ENCODE data around the gene DPP7.

The DPP7 gene

DNA sequence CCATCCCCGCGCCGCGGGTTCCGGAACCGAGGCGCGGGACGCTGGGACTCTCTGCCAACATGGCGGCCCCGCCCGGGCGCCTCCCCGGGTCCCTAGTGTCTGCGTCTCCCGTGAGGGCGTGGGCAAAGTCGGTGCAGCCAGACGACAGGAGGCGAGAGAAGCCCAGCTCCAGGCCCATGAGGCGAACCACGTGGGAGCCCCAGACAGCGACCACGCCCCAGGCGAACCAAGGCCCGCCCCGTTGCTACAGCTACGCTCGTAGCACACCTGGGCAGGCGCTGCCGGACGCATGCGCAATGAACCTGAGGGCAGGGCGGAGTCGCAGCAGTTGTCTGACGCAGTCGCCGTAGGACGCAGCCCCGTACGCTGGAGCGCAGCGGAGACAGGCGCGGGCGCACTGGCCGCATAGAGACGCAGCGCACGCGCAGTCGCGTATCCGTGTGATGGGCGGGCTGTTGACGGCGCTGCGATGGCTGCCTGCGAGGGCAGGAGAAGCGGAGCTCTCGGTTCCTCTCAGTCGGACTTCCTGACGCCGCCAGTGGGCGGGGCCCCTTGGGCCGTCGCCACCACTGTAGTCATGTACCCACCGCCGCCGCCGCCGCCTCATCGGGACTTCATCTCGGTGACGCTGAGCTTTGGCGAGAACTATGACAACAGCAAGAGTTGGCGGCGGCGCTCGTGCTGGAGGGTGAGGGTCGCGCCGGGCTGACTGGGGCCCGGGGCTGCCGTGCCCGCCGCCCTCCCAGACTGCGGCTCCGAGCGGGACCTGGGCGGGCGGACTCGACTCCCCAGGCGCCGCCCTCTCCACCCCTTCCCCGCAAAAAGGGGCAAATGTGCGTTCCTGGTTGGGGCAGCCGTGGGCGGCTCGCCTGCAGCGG lies 27.8 kb downstream of the DPP7 start, which contains the start of gene MAN1B1:
Gene MAN1B1 (plus strand): TSS at position 455 of the 878 bp plus-strand sequence. CDS start 15 bp downstream, at position 470.
- DNase-seq = peak; percentile 100

DNA sequence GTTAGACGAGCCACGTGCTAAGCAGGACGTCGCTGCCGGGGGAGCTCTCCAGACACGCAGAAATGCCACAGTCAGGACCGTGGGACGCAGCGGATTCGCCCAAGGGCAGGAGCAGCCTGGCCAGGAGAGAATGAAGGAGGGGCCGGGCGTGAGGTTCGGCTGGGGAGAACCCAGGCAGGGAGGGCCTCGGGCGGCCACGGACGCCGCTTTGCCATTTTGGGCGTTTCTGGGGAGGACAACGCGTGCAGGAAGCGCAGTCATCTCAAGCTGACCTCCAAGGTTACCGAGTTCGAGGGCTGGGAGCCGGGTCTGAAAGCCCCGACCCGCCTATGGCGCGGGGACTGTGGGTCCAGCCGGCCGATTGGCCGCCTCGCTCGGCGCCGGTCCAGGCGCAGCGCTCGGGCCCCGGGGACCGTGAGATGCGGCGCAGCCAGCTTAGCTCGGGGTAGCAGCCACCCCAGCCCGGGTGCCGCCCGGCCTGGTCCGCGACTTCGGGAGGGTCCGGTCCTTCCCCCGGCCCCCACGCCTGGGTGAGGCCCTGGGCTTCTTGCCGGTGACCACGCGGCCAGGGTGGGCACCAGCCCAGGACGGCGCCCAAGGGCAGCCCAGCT lies 28.5 kb downstream of the DPP7 start:
- DNase-seq = no peak

DNA sequence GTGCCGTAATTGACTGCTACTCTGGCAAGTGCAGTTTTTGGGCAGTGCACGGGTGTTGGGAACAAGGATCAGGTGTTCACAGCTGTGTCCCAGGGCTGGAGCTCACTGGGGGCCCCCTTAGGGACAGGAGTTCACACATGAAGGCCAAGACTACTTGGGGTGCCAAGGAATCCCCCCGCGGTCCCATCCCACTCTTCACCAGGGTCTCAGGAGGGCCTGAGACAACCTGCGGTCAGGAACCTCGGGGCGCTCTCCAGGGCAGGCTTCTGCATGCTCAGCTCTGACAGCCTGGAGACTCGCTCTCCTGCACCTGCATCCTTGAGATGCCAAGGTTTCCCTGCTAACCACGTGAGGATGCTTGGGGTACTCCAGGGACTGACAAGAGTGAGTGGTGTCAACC lies 30.0 kb downstream of the DPP7 start:
- no peak for DNase-seq

DNA sequence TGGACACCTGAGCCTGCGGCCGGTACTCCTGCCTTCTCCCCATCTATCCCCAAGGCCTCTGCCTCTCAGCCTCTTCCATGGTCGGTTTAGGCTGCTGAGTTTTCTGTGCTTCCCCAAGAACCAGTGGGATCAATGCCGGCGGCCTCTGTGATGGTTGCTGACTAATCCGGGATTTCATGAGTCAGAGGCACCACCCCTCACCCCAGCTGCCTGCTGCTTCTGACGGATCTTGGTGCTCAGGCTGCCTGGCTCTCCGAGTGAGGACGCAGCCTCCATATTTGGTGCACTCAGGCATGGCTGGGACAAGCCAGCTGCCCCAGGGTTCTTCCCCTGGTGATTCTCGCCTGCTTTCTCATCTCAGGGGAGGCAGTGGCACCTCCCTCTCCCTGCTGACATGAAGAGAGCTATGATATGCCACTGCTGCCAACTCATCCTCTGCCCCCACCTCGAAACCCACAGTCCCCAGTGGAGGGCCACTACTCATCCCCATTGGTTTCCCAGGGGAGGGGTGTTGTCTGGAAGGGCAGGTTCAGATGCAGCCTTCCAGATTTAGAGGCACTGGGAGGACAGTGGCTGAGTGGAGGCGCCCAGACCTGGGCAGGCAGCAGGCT lies 31.0 kb downstream of the DPP7 start:
- DNase-seq = no peak

DNA sequence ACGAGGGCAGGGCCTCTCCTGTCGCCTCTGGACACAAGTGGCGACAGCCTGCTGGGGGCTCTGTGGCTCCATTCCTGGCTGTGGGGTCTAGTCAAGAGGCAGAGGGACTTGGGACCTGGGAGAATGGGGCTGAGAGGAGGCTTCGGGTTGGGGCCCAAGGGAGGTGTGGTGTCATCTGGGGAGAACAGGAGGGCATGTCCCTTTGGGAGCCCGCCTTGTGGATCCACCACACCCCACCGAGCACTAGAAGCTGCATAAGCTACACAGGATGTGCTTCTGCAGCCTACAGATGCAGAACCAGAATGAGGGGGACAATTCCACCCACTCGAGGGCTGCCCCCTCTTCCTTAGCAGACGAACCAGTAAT lies 31.6 kb downstream of the DPP7 start:
- no peak for DNase-seq

DNA sequence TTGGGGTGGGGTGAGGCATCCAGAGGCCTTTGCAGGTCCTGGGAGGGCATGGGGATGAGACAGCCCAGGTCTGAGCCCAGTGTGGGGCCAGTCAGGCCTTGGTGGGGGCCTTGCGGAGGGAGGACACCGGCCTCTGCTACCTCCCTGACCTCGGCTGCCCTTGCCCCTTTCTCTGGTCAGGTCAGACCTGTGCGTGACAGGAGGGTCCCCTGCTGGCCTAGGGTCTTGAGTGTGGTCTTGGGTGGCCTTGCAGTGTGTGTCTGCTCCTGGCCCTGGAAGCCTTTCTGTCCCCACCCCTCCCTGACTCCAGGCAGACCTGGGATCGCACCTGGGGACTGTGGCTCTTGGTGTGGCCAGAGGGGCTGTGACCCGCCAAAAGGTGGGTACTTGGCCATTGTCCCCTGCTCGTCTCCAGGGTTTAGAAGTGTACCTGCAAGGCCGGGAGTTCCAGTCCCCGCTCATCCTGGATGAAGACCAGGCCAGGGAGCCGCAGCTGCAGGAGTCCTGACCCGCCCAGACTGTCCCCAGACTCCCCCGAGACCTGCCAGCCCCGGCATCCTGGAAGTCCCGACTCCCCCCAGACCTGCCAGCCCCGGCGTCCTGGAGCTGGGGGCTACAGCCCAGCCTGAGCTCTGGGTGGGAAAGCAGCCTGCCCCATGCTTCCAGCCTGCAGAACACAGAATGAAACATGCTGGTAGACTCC lies 32.2 kb downstream of the DPP7 start:
- no peak for DNase-seq

DNA sequence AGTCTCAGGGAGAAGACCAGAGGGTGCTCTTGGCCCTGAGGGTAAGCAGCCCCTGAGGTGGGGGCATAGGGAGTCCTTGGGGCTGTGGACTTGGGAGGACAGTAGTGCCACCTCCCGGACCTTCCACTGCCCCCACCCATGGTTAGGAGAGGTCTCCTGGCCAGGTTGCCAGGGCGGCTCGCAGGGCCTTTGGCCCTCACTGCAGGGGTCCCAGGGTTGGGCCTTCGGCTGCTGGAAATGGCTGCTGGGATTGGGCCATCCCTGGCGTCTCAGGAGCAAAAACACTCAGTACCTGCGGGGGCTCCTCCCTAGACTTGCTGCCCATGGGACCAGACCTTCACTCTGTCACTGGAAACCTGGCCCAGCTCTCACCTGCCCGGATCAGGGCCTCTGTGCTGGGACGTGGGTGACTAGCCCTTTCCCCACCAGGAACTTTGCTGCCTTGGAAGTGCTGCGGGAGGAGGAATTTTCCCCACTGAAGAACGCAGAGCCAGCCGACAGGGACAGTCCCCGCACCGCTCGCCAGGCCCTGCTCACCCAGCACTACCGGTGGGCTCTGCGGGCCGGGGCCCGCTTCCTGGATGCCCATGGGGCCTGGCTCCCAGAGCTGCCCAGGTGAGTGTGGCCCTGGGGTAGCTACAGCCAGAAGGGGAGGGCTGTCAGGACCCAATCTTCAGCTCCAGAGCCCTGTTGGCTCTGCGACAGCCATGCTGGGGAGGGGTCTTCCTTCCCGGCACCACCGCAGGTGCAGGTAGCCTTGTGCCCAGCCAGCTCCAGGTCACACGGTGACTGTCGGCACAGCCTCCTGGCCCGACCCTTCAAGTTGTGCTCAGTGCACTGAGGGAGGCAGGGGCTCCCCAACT lies 34.0 kb downstream of the DPP7 start:
- DNase-seq = no peak

DNA sequence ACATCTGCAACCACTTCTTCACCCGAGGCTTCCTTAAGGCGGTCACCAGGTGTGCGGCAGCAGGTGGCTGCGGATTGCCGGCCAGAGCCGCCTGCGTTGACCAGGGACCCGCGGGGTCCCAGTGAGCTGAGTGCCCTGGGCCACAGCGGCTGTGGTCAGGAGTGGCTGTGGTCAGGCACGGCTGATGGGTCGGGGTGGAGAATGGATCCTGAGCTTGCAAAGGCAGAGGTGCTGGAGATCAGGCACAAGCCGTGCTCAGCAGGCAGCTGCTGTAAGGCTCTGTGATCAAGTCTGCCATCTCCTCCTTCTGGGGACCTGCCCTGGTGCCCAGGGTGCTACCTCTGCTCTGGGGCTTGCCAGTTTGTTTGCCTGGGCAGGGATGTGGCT lies 35.1 kb downstream of the DPP7 start:
- no peak for DNase-seq

DNA sequence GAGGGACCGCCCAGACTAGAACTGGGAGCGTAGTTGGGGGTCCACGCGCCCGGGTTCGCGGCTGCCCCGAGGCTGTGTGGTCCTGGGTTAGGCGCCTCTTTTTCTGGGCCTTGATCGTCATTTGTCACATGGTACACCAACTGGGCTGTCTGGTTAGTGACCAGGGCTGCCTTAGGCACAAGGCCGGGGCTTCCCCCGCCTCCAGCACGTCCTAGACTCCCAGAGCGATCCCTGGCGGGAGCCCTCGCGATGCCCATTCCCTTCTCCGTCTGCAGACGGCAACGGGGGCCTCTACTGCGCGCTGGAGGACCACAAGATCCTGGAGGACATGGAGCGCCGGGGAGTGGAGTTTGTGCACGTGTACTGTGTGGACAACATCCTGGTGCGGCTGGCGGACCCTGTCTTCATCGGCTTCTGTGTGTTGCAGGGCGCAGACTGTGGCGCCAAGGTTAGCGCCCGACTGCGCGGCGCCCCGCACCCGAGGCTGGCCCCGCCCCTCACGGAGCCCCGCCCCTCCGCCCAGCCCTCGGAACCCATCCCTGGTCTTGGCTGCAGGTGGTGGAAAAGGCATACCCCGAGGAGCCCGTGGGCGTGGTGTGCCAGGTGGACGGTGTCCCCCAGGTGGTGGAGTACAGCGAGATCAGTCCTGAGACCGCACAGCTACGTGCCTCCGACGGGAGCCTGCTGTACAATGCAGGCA lies 35.7 kb downstream of the DPP7 start:
- DNase-seq = no peak

DNA sequence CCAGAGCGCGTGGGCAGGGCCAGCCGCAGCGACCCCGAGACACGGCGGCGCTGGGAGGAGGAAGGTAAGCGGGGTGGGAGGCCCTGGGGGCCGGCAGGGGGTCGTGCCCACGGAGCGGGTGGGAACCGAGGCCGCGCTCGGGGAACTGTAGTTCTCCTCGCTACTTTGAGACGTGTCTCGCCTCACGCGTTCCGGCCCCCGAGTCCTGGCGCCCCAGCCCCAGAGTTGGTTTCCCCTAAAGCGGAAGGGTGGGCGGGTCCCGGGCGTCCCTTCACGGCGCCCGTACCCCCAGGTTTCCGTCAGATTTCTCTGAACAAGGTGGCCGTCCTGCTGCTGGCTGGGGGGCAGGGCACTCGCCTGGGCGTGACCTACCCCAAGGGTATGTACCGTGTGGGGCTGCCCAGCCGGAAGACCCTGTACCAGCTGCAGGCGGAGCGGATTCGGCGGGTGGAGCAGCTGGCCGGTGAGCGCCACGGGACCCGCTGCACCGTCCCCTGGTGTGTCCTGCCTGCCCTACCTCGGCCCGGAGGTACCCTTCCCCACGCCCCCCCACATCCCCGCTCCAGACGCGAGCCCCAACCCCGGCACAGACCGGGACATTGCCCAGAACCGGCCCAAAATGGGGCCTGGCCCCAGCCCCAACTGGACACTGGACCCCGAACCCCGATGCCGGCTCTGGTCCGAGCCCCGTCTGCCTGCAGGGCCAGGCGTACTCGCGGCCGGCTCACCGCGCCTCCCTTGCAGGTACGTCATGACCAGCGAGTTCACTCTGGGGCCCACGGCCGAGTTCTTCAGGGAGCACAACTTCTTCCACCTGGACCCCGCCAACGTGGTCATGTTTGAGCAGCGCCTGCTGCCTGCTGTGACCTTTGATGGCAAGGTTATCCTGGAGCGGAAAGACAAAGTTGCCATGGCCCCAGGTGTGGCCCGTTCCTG lies 36.5 kb downstream of the DPP7 start:
- no peak for DNase-seq

DNA sequence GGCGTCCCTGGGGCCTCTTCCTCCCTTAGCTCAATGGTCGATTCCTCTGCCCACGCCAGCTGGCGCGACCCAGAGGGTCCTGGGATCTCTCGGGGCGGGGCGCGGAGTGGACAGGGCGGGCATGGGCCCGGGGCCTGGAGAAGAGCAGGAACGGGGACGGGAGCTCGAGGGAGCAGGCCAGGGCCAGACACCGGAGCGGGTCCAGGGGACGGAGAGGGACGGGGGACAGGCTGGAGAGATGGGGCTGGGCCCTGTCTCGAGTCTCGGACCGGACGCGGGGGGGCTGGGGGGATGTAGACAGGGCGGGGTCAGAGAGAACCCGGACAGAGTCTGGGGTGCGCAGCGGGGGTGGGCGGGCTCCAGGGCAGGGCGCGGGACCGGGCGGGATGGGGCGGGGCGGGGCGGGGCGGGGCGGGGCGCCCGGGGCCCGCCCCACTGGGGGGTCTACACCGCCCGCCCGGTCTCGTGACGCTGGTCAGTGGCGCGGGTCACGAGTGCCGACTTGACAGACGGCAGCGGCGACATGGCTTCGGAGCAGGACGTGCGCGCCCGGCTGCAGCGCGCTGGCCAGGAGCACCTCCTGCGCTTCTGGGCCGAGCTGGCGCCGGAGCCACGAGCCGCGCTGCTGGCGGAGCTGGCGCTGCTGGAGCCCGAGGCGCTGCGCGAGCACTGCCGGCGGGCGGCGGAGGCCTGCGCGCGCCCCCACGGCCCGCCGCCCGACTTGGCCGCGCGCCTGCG lies 37.4 kb downstream of the DPP7 start, which contains the start of gene UAP1L1:
Gene UAP1L1 (plus strand): TSS at position 508 of the 738 bp plus-strand sequence. CDS start 16 bp downstream, at position 524.
- peak; percentile 11 for DNase-seq

DNA sequence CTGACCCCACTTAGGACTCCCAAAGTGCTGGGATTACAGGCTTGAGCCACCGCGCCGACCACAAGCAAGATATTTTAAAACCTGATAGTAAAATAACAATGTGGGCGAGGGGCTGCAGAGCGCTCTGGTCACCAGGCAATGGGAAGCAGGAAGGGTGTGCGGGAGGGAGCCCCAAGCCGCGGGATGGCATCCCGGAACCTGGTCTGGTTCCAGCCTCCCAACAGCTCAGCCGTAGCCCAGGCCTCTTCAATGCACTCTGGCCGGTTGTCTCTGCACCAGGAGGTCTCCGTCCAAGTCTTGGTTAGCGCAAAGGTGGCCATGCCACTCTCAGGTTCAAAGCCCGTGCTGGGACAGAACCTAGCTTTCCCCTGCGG lies 37.9 kb downstream of the DPP7 start:
- no peak for DNase-seq

DNA sequence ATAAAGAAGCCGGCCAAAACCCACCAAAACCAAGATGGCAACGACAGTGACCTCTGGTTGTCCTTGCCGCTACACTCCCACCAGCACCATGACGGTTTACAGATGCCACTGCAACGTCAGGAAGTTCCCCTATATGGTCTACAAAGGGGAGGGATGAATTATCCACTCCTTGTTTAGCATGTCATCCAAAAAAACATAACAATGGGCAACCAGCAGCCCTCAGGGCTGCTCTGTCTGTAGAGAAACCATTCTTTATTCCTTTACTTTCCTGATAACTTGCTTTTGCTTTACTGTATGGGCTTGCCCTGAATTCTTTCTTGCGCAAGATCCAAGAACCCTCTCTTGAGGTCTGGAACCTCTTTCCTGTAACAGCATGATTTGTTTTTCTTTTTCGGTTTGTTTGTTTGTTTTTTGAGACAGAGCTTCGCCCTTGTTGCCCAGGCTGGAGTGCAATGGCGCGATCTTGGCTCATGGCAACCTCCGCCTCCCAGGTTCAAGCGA lies 39.2 kb downstream of the DPP7 start:
- no peak for DNase-seq

DNA sequence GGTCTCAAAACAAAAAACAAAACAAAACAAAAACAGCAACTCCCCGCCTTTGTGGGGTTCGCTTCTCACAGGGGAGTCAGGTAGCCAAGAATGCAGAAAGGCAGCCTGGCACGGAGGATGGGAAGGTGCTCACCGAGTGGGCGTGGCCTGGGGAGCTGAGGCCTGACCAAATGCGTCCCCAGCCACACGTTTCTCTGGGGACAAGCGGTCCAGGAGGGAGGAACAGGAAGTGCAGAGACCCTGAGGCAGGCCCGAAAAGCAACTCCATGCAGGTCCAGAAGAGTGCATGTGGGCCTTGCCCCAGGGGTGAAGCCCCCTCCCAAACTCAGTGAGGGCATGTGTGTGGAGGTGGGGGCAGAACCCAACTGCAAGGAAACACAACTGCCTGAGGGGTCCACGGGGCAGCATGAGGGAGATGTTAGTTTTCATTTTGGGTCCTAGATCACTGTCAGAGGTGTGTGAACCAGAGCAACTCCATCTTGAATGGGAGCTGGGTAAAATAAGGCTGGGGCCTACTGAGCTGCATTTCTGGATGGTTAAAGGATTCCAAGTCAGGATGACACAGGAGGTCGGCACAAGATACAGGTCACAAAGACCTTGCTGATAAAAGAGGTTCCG lies 39.8 kb downstream of the DPP7 start:
- DNase-seq = no peak

DNA sequence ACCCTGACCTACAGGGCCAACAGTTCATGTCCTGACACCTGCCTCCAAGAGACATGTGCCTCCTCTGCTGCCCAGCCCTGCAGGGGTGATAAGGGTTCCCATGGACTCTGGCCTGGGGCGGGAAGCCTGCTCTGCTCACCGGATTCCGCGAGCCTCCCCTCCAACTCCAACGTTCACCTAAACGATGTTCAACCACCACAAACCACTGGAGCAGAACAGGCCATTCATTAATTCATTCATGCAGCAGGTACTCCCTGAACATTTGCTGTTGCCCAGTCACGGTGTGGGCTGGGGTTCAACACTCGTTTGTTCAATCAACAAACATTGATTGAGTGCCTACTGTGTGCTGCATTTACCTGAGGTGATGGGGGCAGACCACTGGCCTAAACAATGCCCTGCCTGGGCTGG lies 40.5 kb downstream of the DPP7 start:
- DNase-seq = no peak

DNA sequence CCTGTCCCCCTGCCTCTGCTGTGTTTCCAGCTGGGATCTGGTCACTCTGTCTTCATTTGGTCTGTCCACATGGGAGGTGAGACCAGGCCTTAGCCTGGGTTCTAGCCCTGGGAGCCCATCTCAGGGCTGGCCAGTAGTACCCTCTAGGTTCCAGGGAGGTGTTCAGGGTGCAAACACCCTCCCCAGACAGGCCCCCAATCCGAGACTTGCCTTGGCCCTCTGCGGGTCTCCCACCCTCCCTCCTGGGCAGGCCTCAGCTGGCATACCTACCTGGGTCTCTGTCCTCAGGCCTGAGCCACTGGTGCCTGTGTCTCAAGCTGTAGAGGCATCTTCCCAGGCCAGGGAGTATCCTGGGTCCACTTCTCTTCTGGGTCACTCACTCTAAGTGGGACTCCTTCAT lies 43.3 kb downstream of the DPP7 start:
- no peak for DNase-seq

DNA sequence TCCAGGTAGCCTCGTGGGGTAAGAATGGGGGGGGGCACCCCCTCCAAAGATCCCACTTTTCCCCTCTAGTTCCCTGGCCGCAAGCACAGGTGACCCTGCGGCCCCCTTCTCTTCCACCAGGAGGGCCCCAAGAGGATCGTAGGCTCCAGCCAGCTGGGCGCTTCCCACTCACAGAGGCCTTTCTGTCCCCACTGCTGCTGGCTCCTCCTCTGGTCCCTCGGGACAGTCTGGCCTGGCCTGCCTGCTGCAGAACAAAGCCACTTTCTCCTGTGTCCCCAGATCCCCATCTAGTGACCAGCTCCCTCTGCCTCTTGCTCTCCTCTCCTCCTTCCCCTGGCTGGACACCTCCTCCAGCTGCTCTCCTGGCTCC lies 43.6 kb downstream of the DPP7 start:
- no peak for DNase-seq

DNA sequence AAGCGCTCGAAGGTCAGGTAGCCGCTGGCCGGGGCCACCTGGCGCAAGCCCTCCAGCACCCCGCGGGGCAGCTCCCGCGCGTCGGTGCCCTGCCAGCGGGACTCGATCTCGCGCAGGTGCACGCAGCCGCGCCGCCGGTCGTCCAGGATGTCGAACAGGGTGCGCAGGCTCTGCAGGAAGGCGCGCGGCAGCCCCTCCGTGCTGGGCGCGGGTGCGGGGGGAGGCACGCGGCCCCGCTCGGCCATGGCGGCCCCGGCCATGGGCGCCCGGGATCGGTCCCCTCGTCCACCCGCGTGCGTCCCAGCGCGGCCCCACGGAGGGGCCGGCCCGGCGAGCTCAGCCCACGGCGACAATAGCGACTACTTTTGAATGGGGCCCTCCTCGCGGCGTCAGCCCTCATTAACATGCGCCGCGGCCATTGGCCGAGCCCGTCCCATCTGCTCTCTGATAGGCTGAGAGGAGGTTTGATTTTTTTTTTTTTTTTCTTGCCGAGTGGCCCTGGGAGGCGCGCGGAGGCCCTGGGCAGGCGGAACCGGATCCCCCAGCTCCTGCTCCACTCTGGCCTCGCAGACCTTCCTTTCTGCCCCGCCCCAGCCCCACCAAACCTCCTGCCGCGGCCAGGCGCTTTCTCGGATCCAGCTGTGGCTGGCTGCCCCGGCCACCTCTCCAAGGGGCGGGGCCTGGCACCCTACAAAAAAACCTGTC lies 44.2 kb downstream of the DPP7 start, which contains the start of gene SAPCD2:
Gene SAPCD2 (minus strand): TSS at position 357 of the 705 bp plus-strand sequence. CDS start 97 bp downstream, at position 260.
- DNase-seq = peak; percentile 86
